Common myeloid progenitor, CD34-positive (primary cell): ENCODE measurements around the gene ZNF446.
"Not testable (repeated sequence)": the region's sequence is repeated elsewhere in the genome, so short reads cannot be mapped to it uniquely, and the experiment has no call there.

Experiments used
- CTCF ChIA-PET: fragments of 350-600 bp; sonication (Branson Sonifier 250); formaldehyde crosslinking; loops from one replicate; lab custom pipeline; 2021; ENCODE audit warnings: antibody characterized with exemption; lab: Charles Lee
- POLR2A ChIA-PET: fragments of 350-600 bp; sonication (Branson Sonifier 250); formaldehyde crosslinking; loops from one replicate; lab custom pipeline; 2021; ENCODE audit warnings: antibody characterized with exemption; lab: Charles Lee
- DNase-seq, 3 donors: peaks; one replicate each; pipeline versions ENCODE4 v3.0.0 to v3.0.0-alpha.2; 2013
- H3K27ac ChIP-seq, 2 experiments: 1 replicate in 1 of 2; 2 replicates in 1 of 2; pipeline ENCODE4 v1.7.0; 2013; ENCODE audit warnings: inconsistent platforms in 2 of 2, low read length in 2 of 2, mild to moderate bottlenecking in 2 of 2, low read depth in 1 of 2, moderate library complexity in 1 of 2; ENCODE audit not compliant: severe bottlenecking in 2 of 2, insufficient read depth in 1 of 2, poor library complexity in 1 of 2
- H3K27me3 ChIP-seq, 5 experiments: replicated peaks in 2 of 5; 1 replicate in 3 of 5; 2 replicates in 2 of 5; pipeline versions ENCODE4 v1.6.1 to v1.7.0; 2013; ENCODE audit warnings: low read length in 4 of 5, mild to moderate bottlenecking in 2 of 5, moderate library complexity in 2 of 5, inconsistent platforms in 1 of 5; ENCODE audit not compliant: insufficient read depth in 5 of 5, control insufficient read depth in 4 of 5
- H3K36me3 ChIP-seq, 4 experiments: 1 replicate in 2 of 4; 2 replicates in 2 of 4; pipeline versions ENCODE4 v1.6.1 to v1.7.0; 2013; ENCODE audit warnings: low read length in 3 of 4, control low read depth in 1 of 4, mild to moderate bottlenecking in 1 of 4; ENCODE audit not compliant: control insufficient read depth in 4 of 4, insufficient read depth in 4 of 4
- H3K4me1 ChIP-seq, 4 experiments: 1 replicate in 3 of 4; 2 replicates in 1 of 4; pipeline versions ENCODE4 v1.6.1 to v1.7.1; 2013; ENCODE audit warnings: low read length in 3 of 4, mild to moderate bottlenecking in 3 of 4, control low read depth in 1 of 4, inconsistent platforms in 1 of 4, moderate library complexity in 1 of 4; ENCODE audit not compliant: control insufficient read depth in 4 of 4, insufficient read depth in 4 of 4; ENCODE audit errors: control extremely low read depth in 1 of 4
- H3K4me3 ChIP-seq, 7 experiments: 1 replicate in 4 of 7; 2 replicates in 3 of 7; pipeline versions ENCODE4 v1.5.1 to v1.7.0; 2013; ENCODE audit warnings: mild to moderate bottlenecking in 7 of 7, low read length in 6 of 7, moderate library complexity in 6 of 7, inconsistent platforms in 2 of 7, low read depth in 2 of 7, control low read depth in 1 of 7; ENCODE audit not compliant: insufficient read depth in 4 of 7, control insufficient read depth in 1 of 7; ENCODE audit errors: extremely low read depth in 1 of 7
- H3K9me3 ChIP-seq, 5 experiments: 1 replicate in 4 of 5; 2 replicates in 1 of 5; pipeline versions ENCODE4 v1.6.1 to v1.7.1; 2013; ENCODE audit warnings: low read length in 4 of 5, mild to moderate bottlenecking in 2 of 5, inconsistent platforms in 1 of 5, low read depth in 1 of 5, moderate library complexity in 1 of 5; ENCODE audit not compliant: control insufficient read depth in 4 of 5, insufficient read depth in 2 of 5; ENCODE audit errors: control extremely low read depth in 1 of 5
- WGBS: methylation state at CpG from one replicate; pipeline ENCODE4 v1.1.5; 2013; ENCODE audit not compliant: insufficient coverage; 5-methylcytosine and 5-hydroxymethylcytosine counted together

The ZNF446 gene

DNA sequence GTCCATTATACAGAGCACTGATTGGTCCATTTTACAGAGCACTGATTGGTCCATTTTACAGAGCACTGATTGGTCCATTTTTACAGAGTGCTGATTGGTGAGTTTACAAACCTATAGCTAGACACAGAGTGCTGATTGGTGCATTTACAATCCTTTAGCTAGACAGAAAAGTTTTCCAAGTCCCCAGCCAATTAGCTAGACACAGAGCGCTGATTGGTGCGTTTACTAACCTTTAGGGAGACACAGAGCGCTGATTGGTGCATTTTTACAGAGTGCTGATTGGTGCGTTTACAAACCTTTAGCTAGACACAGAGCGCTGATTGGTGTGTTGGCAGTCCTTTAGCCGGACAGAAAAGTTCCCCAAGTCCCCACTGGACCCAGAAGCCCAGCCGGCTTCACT lies 33.2 kb upstream of the ZNF446 start:
- H3K9me3 ChIP-seq, result peaks cover 0 to 28% (median 6%) of the 10 kb centered on the region in 5 experiments
- 96% methylated on average over 7 of the region's 7 CpGs for WGBS
- H3K4me3 ChIP-seq, H3K36me3 ChIP-seq, H3K27me3 ChIP-seq, DNase-seq, POLR2A ChIA-PET, H3K27ac ChIP-seq: not testable (repeated sequence)
- H3K4me1 ChIP-seq, result peaks cover 0 to 19% (median 15%) of the 10 kb centered on the region in 4 experiments
- CTCF ChIA-PET, result interaction anchor here (1.0 kb wide), 1 partner anchor 9 kb away, joined by 3 read pairs; no protein-coding TSS in a partner anchor

DNA sequence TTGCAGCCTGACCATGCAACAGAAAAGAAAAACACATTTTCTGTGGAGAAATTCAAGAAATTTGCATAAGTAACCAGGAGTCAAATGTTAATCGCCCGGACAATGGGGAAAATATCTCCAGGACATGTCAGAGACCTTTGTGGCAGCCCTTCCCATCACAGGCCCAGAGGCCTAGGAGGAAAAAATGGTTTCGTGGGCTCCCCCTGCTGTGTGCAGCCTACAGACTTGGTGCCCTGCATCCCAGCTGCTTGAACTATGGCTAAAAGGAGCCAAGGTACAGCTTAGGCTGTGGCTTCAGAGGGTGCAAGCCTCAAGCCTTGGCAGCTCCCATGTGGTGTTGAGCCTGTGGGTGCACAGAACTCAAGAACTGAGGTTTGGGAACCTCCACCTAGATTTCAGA lies 27.3 kb upstream of the ZNF446 start:
- H3K4me3 ChIP-seq, H3K27ac ChIP-seq, H3K9me3 ChIP-seq, POLR2A ChIA-PET, CTCF ChIA-PET, H3K36me3 ChIP-seq, DNase-seq: not testable (repeated sequence)
- peaks cover 0 to 13% (median 8%) of the 10 kb centered on the region in 4 experiments for H3K4me1 ChIP-seq
- WGBS, result 76% methylated on average over 3 of the region's 3 CpGs
- H3K27me3 ChIP-seq, result peaks cover 0 to 12% (median under 1%) of the 10 kb centered on the region in 5 experiments

DNA sequence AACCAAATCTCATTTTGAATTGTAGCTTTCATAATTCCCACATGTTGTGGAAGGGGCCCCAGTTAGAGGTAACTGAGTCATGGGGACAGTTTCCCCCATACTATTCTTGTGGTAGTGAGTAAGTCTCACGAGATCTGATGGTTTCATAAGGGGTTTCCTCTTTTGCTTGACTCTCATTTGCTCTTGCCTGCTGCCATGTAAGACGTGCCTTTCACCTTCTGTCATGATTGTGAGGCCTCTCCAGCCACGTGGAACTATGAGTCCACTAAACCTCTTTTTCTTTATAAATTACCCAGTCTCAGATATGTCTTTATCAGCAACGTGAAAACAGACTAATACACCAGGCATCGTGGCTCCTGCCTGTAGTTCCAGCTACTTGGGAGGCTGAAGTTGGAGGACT lies 26.2 kb upstream of the ZNF446 start:
- H3K9me3 ChIP-seq, H3K4me3 ChIP-seq, DNase-seq, H3K27ac ChIP-seq, CTCF ChIA-PET, POLR2A ChIA-PET: not testable (repeated sequence)
- H3K4me1 ChIP-seq, result peaks cover 0 to 13% (median 8%) of the 10 kb centered on the region in 4 experiments
- H3K27me3 ChIP-seq, result peaks cover 0 to 12% (median 0%) of the 10 kb centered on the region in 5 experiments
- peaks cover 0 to 11% (median 7%) of the 10 kb centered on the region in 4 experiments for H3K36me3 ChIP-seq
- 71% methylated on average over 3 of the region's 5 CpGs for WGBS

DNA sequence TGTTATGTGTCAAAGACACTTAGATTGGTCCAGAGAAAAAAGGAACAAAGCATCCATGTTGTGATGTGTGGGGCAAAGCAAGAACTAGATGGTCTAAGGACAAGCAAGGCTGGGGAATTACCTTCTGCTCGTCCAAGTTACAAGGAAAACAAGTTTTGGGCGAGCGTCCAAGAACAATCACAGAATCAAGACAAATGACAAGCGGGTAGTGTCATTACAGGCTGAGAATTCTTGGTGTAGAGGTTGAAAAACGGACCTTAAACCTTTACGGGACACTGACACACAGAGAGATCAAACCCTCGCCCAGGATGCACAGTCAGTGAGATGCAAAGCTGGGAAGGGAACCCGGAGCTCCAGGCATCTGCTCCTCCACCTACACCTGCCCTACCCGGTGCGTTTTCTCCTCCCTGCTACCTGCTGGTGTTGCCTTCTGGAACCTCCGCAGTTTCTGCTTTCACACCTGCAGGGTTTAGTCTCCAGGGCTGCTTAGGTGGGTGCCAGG lies 25.2 kb upstream of the ZNF446 start:
- Histone ChIP-seq H3K4me1 (peaks cover 0 to 13% (median 8%) of the 10 kb centered on the region in 4 experiments), H3K27ac (no peak overlapping the region), H3K36me3 (peaks cover 0 to 16% (median 7%) of the 10 kb centered on the region in 4 experiments), H3K9me3 (peaks cover 0 to 8% (median 3%) of the 10 kb centered on the region in 5 experiments), H3K4me3 (peak overlapping the region; percentile 55 to 86 (median 83)), H3K27me3 (peaks cover 0 to 12% (median 0%) of the 10 kb centered on the region in 5 experiments)
- peak in 1 of 3 donors; percentile 19 for DNase-seq
- 12% methylated on average over 11 of the region's 11 CpGs for WGBS
- ChIA-PET POLR2A (interaction anchor here (1.2 kb wide), 1 partner anchor 11 kb away, joined by 5 read pairs; the partner anchor contains the start of gene ZNF132), CTCF (no interaction called here)

DNA sequence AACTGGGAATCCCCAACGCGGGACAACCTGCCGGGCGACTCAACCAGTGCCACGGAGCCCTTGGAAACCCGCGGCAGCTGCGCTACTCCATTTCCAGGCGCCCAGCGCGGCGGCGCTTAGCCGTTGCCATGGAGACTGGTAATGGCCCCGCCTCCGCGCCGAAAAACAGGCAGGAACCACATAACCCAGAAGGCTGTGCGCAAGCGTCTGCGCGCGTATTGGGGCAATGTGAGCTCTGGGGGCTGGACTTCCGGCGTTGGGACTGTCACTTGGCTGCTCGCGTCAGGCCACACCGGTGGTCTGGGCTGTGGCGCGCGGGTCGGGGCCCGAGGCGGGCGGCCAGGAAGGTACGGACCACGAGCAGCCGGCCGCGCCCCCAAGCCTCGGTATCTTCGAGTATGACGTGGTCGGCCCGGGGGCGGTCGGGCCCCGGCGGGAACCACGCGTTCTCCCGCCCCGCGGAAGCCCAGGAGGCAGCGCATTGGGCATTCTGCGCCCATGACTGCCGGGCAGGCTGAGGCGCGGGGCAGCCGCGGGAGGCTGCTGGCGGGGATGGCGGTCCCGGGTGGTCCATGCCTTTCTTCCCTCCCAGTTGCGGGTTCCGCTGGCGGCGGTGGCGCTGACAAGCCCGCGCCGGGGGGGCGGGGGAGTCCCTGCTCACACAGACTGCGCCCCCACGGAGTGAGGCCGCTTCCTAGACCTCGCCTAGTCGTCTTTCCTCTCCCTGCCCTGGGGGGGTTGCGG lies 24.6 kb upstream of the ZNF446 start, which contains the start of gene ZNF324B:
Gene ZNF324B (plus strand): TSS at position 265 of the 744 bp plus-strand sequence. CDS start 2,080 bp downstream, outside the sequence.
- peaks cover 1 to 22% (median 12%) of the 10 kb centered on the region in 4 experiments for H3K36me3 ChIP-seq
- CTCF ChIA-PET, result no interaction called here
- POLR2A ChIA-PET, result interaction anchor here (1.2 kb wide), 1 partner anchor 11 kb away, joined by 5 read pairs; the partner anchor contains the start of gene ZNF132
- peak within 1 kb of the TSS in 1 of 2 experiments; percentile 54 for H3K27ac ChIP-seq
- H3K9me3 ChIP-seq, result peaks cover 0 to 8% (median 3%) of the 10 kb centered on the region in 5 experiments
- peak; percentile 96 to 97 (median 97) for DNase-seq
- H3K4me1 ChIP-seq, result peaks cover 0 to 13% (median 8%) of the 10 kb centered on the region in 4 experiments
- H3K4me3 ChIP-seq, result peak within 1 kb of the TSS; percentile 55 to 86 (median 83)
- WGBS, result 0% methylated on average over 68 of the region's 79 CpGs
- H3K27me3 ChIP-seq, result peaks cover 0 to 9% (median 0%) of the 10 kb centered on the region in 5 experiments

DNA sequence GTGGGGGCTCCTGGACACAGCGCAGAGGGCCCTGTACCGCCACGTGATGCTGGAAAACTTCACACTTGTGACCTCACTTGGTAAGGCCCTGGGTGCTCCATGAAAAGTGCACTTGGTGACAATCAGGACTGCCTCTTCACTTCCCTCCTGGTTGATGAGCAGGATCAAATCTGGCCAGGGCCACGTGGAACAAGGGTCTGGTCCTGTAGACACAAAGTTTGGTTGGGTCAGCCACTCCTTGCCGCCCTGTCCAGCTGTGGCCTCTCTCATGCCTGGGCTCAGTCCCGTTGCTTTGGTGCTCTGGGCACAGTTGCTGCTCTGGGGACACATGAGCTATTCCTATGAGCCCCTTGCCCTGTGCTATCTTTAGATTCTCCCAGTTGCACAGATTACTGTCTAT lies 22.4 kb upstream of the ZNF446 start:
- ChIA-PET CTCF (interaction anchor here (1.4 kb wide), 1 partner anchor 25 kb away, joined by 3 read pairs; no protein-coding TSS in a partner anchor), POLR2A (no interaction called here)
- H3K9me3 ChIP-seq, result peaks cover 0 to 7% (median 2%) of the 10 kb centered on the region in 5 experiments
- peaks cover 0 to 9% (median 0%) of the 10 kb centered on the region in 5 experiments for H3K27me3 ChIP-seq
- H3K4me3 ChIP-seq, result no peak overlapping the region
- H3K36me3 ChIP-seq, result peaks cover 7 to 33% (median 22%) of the 10 kb centered on the region in 4 experiments
- H3K4me1 ChIP-seq, result peaks cover 0 to 13% (median 8%) of the 10 kb centered on the region in 4 experiments
- 98% methylated on average over 6 of the region's 6 CpGs for WGBS
- no peak overlapping the region for H3K27ac ChIP-seq
- DNase-seq, result no peak
